GM21423 (cell line): ENCODE results near the gene KRTAP5-6.

Experiments used
- ATAC-seq: cut with Tn5 transposase; IDR thresholded peaks from one replicate; pipeline ENCODE4 v1.9.1; 2021; ENCODE audit warnings: mild to moderate bottlenecking, moderate library complexity; ENCODE audit not compliant: unreplicated experiment

The KRTAP5-6 gene

GRCh38 chr11:1696608-1697570, at the start of gene KRTAP5-6:
KRTAP5-6 (plus strand) TSS chr11:1697195; CDS start chr11:1697246, 51 bp downstream.
- ATAC-seq: no peak

GRCh38 chr11:1647901-1648652, 48.9 kb upstream of the KRTAP5-6 start:
- no peak for ATAC-seq

GRCh38 chr11:1648653-1649420, 48.2 kb upstream of the KRTAP5-6 start:
- ATAC-seq: no peak

- no peak for ATAC-seq
Observed at GRCh38 chr11:1650034-1650917, 46.7 kb upstream of the KRTAP5-6 start.

- ATAC-seq: no peak
Observed at GRCh38 chr11:1650918-1651262, 46.1 kb upstream of the KRTAP5-6 start.

GRCh38 chr11:1651411-1651980, 45.5 kb upstream of the KRTAP5-6 start:
- ATAC-seq: no peak

- ATAC-seq: no peak
Observed at GRCh38 chr11:1652026-1652425, 45.0 kb upstream of the KRTAP5-6 start.

GRCh38 chr11:1652442-1652770, 44.6 kb upstream of the KRTAP5-6 start:
- no peak for ATAC-seq

GRCh38 chr11:1652771-1653540, 44.0 kb upstream of the KRTAP5-6 start:
- ATAC-seq: no peak

GRCh38 chr11:1653541-1654387, 43.2 kb upstream of the KRTAP5-6 start:
- ATAC-seq: no peak

GRCh38 chr11:1654388-1655167, 42.4 kb upstream of the KRTAP5-6 start:
- no peak for ATAC-seq

GRCh38 chr11:1655168-1656060, 41.6 kb upstream of the KRTAP5-6 start:
- ATAC-seq: no peak

GRCh38 chr11:1656061-1656441, 40.9 kb upstream of the KRTAP5-6 start:
- no peak for ATAC-seq

- no peak for ATAC-seq
Observed at GRCh38 chr11:1656670-1657069, 40.3 kb upstream of the KRTAP5-6 start.

GRCh38 chr11:1659506-1659905, 37.5 kb upstream of the KRTAP5-6 start:
- ATAC-seq: no peak

GRCh38 chr11:1660111-1660867, 36.7 kb upstream of the KRTAP5-6 start:
- ATAC-seq: no peak
